ENCODE data around the gene RUNX1.

RUNX1 gene

DNA sequence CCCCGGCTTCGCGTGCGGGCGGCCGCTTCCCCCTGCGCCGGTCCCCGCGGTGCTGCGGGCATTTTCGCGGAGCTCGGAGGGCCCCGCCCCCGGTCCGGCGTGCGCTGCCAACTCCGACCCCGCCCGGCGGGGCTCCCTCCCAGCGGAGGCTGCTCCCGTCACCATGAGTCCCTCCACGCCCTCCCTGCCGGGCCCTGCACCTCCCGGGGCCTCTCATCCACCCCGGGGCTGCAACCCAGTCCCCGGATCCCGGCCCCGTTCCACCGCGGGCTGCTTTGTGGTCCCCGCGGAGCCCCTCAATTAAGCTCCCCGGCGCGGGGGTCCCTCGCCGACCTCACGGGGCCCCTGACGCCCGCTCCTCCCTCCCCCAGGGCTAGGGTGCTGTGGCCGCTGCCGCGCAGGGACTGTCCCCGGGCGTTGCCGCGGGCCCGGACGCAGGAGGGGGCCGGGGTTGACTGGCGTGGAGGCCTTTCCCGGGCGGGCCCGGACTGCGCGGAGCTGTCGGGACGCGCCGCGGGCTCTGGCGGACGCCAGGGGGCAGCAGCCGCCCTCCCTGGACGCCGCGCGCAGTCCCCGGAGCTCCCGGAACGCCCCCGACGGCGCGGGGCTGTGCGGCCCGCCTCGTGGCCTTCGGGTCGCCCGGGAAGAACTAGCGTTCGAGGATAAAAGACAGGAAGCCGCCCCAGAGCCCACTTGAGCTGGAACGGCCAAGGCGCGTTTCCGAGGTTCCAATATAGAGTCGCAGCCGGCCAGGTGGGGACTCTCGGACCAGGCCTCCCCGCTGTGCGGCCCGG lies 159.2 kb downstream of the RUNX1 start:
- DNase-seq, result peak; percentile 28

DNA sequence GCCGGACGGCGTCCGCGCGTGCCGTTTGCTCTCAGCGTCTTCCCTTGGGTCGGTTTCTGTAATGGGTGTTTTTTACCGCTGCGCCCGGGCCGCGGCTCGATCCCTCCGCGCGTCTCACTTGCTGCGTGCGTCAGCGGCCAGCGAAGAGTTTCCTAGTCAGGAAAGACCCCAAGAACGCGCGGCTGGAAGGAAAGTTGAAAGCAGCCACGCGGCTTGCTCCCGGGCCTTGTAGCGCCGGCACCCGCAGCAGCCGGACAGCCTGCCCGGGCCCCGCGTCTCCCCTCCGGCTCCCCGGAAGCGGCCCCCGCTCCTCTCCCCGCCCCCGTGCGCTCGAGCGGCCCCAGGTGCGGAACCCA lies 159.8 kb downstream of the RUNX1 start:
- DNase-seq, result no peak

DNA sequence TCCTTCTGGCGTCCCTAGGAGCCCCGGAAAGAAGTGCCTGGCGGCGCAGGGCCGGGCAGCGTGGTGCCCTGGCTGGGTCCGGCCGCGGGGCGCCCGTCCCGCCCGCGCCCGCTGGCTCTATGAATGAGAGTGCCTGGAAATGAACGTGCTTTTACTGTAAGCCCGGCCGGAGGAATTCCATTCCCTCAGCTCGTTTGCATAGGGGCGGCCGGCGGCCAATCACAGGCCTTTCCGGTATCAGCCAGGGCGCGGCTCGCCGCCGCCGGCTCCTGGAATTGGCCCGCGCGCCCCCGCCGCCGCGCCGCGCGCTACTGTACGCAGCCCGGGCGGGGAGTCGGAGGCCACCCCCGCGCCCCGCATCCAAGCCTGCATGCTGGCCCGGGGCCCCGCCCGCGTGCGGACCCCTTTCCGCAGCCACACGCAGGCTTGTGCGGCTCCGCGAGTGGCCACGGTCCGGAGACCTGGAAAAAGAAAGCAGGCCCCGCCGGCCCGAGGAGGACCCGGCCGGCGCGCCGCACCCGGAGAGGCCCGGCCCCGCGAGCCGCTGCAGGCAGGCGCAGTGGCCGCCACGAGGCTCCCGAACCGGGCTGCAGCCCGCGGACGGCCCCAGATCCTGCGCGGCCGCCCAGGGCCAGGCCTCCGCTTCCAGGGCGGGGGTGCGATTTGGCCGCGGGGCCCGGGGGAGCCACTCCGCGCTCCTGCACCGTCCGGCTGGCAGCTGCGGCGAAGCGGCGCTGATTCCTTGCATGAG lies 160.4 kb downstream of the RUNX1 start:
- DNase-seq, result peak; percentile 91

GRCh38 chr21:34887725-34888568 lies 161.2 kb downstream of the RUNX1 start:
- DNase-seq, result peak; percentile 81

DNA sequence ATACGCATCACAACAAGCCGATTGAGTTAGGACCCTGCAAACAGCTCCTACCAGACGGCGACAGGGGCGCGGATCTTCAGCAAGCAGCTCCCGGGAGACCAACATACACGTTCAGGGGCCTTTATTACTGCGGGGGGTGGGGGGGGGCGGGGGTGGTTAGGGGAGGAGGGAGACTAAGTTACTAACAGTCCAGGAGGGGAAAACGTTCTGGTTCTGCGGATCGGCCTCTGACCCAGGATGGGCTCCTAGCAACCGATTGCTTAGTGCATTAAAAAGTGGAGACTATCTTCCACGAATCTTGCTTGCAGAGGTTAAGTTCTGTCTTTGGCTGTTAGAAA lies 162.0 kb downstream of the RUNX1 start:
- no peak for DNase-seq

DNA sequence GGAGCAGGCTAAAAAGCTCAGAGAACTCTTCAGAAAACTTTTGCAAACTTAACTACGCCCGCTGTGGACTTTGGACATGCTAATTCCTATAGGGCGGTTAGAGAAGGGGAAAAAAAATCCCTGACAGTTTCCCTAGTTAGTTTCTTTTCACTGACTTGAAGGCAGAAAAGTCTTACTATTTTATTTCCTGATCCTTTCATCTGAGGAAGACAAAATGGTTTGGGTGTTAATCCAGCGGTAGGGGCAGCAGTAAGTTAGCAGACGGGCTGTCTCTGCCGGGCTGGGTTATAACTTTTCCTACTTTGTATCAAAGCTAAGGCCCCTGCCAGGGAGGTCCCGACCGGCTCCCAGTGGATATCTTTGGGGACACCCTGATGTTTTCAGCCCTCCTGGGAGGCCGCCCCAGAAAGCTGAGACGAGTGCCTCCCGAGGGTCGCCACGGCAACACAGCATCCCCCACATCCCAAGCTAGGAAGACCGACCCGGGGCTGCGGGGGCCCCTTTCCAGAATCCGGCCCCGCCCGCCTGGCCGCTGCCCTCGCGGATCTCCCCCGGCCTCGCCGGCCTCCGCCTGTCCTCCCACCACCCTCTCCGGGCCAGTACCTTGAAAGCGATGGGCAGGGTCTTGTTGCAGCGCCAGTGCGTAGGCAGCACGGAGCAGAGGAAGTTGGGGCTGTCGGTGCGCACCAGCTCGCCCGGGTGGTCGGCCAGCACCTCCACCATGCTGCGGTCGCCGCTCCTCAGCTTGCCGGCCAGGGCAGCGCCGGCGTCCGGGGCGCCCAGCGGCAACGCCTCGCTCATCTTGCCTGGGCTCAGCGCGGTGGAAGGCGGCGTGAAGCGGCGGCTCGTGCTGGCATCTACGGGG lies 162.6 kb downstream of the RUNX1 start:
- DNase-seq, result no peak

GRCh38 chr21:34885626-34886239 lies 163.4 kb downstream of the RUNX1 start:
- DNase-seq, result no peak

GRCh38 chr21:34885125-34885524 lies 164.0 kb downstream of the RUNX1 start:
- DNase-seq, result no peak

- DNase-seq, result no peak
Observed at GRCh38 chr21:34884346-34884929, 164.7 kb downstream of the RUNX1 start.

- DNase-seq, result no peak
Observed at GRCh38 chr21:34883491-34884271, 165.4 kb downstream of the RUNX1 start.

GRCh38 chr21:34882719-34883131 lies 166.4 kb downstream of the RUNX1 start:
- peak; percentile 87 for DNase-seq

DNA sequence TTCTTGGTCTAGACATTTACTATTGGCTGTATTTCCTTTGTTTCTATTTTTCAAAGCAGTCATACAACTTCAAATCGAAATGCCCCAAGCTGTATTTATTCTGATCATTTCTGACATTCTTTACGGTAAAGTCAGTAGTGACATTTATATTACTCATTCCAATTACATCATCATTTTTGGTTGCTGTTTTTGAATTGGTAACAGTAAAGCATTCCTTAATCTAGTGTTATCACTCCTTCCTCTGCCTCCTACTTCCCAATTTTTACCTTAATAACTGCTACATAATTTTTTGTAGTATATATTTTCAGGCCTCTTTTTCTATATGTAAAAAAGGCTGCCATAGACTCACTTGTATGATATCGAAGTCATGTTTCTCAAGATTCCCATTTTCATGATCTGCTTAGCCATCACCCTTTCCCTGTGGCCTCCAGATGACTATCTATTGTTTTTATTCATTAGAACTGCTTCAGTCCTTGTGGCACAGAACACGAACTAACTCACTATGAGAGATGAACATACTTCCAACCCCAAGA lies 167.2 kb downstream of the RUNX1 start:
- DNase-seq, result no peak

GRCh38 chr21:34881421-34881820 lies 167.7 kb downstream of the RUNX1 start:
- DNase-seq, result no peak

GRCh38 chr21:34880401-34880800 lies 168.7 kb downstream of the RUNX1 start:
- no peak for DNase-seq

DNA sequence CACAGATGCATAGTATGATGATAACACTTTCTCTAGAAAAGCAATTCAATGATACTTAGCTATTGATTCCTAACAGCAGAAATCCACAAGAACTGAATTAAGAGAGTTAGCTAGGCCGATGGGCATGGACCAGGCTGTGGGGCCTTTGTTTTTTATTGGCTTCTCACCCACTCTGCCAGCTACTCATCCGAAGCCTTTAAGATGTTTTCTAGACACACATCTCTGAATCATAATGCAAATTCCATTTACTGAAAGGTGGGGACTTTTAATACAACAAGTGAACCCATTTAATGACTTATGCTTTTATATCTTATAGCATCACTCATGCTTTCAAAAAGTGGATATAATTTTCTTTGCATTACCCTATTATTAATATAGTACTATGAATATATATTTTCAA lies 170.2 kb downstream of the RUNX1 start:
- no peak for DNase-seq

GRCh38 chr21:34878501-34878900 lies 170.6 kb downstream of the RUNX1 start:
- no peak for DNase-seq

GRCh38 chr21:34877485-34878128 lies 171.5 kb downstream of the RUNX1 start:
- no peak for DNase-seq

DNA sequence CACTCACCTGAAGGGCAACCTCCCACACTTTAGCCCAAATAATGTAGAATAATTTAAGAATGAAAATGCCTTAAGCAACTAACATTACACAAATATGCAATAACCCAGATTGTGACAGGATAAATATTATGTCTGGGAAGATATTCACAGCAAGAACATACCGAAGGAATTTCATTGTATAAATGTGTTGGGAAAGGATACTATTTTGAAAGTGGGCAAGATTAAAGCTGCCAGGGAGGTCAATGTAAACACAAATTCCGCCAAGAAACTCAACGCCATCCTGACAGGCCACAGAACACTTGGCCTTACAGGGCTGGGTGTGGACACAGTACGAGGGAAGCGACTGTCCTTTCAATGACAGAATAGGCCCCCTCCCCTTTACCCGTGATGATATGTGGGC lies 173.3 kb downstream of the RUNX1 start:
- no peak for DNase-seq

- no peak for DNase-seq
Observed at GRCh38 chr21:34874684-34875513, 174.2 kb downstream of the RUNX1 start.

All from SIG-M5 (cell line).